WTC11 (cell line): Measurements from ENCODE around the gene BEND5. TPM values are rescaled to one million over a fixed set of nuclear protein-coding genes. Genes with fewer than 3 reads are reported as not detected.

Experiments used
- AR ChIP-seq: fragments of 250-450 bp; sonication (Bioruptor Pico); IDR thresholded peaks from 2 replicates; pipeline ENCODE4 v1.9.0; 2021; ENCODE audit warnings: mild to moderate bottlenecking
- CDX4 ChIP-seq: fragments of 250-450 bp; sonication (Bioruptor Pico); IDR thresholded peaks from 2 replicates; pipeline ENCODE4 v1.9.0; 2021; ENCODE audit warnings: moderate library complexity, mild to moderate bottlenecking, inconsistent platforms, borderline replicate concordance
- GRHL2 ChIP-seq: fragments of 250-450 bp; sonication (Bioruptor Pico); IDR thresholded peaks from 2 replicates; pipeline ENCODE4 v1.8.0; 2022; ENCODE audit warnings: mild to moderate bottlenecking, moderate library complexity; ENCODE audit not compliant: insufficient replicate concordance, severe bottlenecking
- GTF2I ChIP-seq: fragments of 250-450 bp; sonication (Bioruptor Pico); conservative IDR thresholded peaks from 2 replicates; pipeline ENCODE4 v1.4.0; 2021; ENCODE audit warnings: mild to moderate bottlenecking
- PRDM15 ChIP-seq: sonication (generic); formaldehyde crosslinking; IDR thresholded peaks from 2 replicates; pipeline ENCODE4 v1.8.0; 2022; ENCODE audit warnings: missing genetic modification reagents
- RELA ChIP-seq: sonication (generic); formaldehyde crosslinking; IDR thresholded peaks from 2 replicates; pipeline ENCODE4 v1.8.1; 2022; ENCODE audit warnings: missing genetic modification reagents, mild to moderate bottlenecking, borderline replicate concordance
- USF1 ChIP-seq: sonication (generic); formaldehyde crosslinking; IDR thresholded peaks from 2 replicates; pipeline ENCODE4 v1.8.0; 2022; ENCODE audit warnings: mild to moderate bottlenecking, missing genetic modification reagents
- ZMAT4 ChIP-seq: fragments of 250-450 bp; sonication (Bioruptor Pico); IDR thresholded peaks from 2 replicates; pipeline ENCODE4 v1.9.0; 2021; ENCODE audit warnings: mild to moderate bottlenecking
- ZNF416 ChIP-seq: fragments of 250-450 bp; sonication (Bioruptor Pico); IDR thresholded peaks from 2 replicates; pipeline ENCODE4 v1.9.0; 2021; ENCODE audit warnings: mild to moderate bottlenecking, inconsistent platforms
- ZNF425 ChIP-seq: fragments of 250-450 bp; sonication (Bioruptor Pico); conservative IDR thresholded peaks from 2 replicates; pipeline ENCODE4 v1.9.0; 2021; ENCODE audit warnings: mild to moderate bottlenecking
- total RNA-seq: library from RNA; stranded (reverse); gene quantifications from 3 replicates; pipeline ENCODE4 v1.2.3, GENCODE V29; 2021
- TF ChIP-seq, protein P1 (sequence below): sonication (generic); formaldehyde crosslinking; IDR thresholded peaks from 2 replicates; pipeline ENCODE4 v1.8.0; 2023; ENCODE audit warnings: missing genetic modification reagents, mild to moderate bottlenecking, borderline replicate concordance
- TF ChIP-seq, protein P2 (sequence below): sonication (generic); formaldehyde crosslinking; IDR thresholded peaks from 2 replicates; pipeline ENCODE4 v1.8.1; 2023; ENCODE audit warnings: mild to moderate bottlenecking, missing genetic modification reagents, moderate library complexity

BEND5 gene
- total RNA-seq, 1 experiment from 2014 or later, result 4.9 TPM

GRCh38 chr1:48773133-48773532 lies 3.6 kb downstream of the BEND5 start (continued):
- TF ChIP-seq PRDM15 (CRISPR knock-in tag), result no peak
- no peak for TF ChIP-seq ZMAT4 (CRISPR knock-in tag)
- TF ChIP-seq ZNF416 (CRISPR knock-in tag), result no peak
- TF ChIP-seq CDX4 (CRISPR knock-in tag), result no peak
- TF ChIP-seq, protein P1, sequence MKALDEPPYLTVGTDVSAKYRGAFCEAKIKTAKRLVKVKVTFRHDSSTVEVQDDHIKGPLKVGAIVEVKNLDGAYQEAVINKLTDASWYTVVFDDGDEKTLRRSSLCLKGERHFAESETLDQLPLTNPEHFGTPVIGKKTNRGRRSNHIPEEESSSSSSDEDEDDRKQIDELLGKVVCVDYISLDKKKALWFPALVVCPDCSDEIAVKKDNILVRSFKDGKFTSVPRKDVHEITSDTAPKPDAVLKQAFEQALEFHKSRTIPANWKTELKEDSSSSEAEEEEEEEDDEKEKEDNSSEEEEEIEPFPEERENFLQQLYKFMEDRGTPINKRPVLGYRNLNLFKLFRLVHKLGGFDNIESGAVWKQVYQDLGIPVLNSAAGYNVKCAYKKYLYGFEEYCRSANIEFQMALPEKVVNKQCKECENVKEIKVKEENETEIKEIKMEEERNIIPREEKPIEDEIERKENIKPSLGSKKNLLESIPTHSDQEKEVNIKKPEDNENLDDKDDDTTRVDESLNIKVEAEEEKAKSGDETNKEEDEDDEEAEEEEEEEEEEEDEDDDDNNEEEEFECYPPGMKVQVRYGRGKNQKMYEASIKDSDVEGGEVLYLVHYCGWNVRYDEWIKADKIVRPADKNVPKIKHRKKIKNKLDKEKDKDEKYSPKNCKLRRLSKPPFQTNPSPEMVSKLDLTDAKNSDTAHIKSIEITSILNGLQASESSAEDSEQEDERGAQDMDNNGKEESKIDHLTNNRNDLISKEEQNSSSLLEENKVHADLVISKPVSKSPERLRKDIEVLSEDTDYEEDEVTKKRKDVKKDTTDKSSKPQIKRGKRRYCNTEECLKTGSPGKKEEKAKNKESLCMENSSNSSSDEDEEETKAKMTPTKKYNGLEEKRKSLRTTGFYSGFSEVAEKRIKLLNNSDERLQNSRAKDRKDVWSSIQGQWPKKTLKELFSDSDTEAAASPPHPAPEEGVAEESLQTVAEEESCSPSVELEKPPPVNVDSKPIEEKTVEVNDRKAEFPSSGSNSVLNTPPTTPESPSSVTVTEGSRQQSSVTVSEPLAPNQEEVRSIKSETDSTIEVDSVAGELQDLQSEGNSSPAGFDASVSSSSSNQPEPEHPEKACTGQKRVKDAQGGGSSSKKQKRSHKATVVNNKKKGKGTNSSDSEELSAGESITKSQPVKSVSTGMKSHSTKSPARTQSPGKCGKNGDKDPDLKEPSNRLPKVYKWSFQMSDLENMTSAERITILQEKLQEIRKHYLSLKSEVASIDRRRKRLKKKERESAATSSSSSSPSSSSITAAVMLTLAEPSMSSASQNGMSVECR, result no peak
- no peak for TF ChIP-seq RELA (CRISPR knock-in tag)
- no peak for TF ChIP-seq AR
- TF ChIP-seq ZNF425 (CRISPR knock-in tag), result no peak
- TF ChIP-seq USF1, result no peak
- TF ChIP-seq, protein P2, sequence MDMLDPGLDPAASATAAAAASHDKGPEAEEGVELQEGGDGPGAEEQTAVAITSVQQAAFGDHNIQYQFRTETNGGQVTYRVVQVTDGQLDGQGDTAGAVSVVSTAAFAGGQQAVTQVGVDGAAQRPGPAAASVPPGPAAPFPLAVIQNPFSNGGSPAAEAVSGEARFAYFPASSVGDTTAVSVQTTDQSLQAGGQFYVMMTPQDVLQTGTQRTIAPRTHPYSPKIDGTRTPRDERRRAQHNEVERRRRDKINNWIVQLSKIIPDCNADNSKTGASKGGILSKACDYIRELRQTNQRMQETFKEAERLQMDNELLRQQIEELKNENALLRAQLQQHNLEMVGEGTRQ (CRISPR knock-in tag), result no peak
- TF ChIP-seq GRHL2 (CRISPR knock-in tag), result no peak
- no peak for TF ChIP-seq GTF2I (CRISPR knock-in tag)
